ENCODE data around the gene SPATA6.

The SPATA6 gene

GRCh38 chr1:48396208-48396607, 75.8 kb downstream of the SPATA6 start:
- no peak overlapping the region for H3K4me3 ChIP-seq (ENCODE audit: low read length)
- no peak for DNase-seq (ENCODE audit: low read depth)
- no peak for TF ChIP-seq CTCF (conservative IDR thresholded peaks at IDR 0.05; ENCODE audit: low read depth, low read length)

DNA sequence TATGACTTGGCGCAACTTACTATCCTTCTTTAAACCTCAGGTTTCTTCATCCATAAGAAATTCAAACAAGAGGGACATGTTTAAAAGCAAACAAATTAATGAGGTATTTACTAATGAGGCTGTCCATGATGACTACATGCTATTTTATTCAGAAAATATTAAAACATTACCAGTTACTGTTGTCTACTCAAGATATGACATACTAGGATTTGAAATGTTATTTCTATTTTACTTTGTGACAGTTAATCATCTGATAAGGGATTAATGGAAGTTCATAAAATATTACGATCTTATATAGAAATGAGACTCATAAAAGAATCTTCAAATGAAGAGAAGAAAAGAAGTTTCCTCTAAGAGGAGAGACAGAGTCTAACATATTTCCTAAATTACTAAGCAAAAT, 80.1 kb downstream of the SPATA6 start:
- no peak for DNase-seq (ENCODE audit: low read depth)
- no peak overlapping the region for H3K4me3 ChIP-seq (ENCODE audit: low read length)
- no peak for TF ChIP-seq CTCF (conservative IDR thresholded peaks at IDR 0.05; ENCODE audit: low read depth, low read length)

DNA sequence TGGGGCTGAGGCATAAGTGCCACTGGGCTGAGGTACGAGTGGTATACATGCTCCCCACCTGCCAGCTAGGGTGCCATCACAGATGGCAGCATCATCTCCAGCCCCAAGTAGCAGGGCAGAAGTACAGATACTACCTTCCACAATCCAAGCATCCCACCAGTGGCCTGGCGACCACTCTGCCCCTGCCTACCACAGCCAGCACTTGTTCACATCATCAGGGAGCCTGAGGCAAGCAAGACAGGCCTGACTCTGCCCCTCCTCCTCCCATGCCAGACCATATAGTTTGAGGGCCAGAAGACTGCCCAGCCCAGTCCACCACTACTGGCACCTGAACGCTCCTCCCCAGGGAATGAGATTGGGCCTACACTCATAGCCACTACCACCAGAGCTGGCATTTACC, 84.6 kb downstream of the SPATA6 start:
- DNase-seq (ENCODE audit: low read depth): no peak
- no peak for TF ChIP-seq CTCF (conservative IDR thresholded peaks at IDR 0.05; ENCODE audit: low read depth, low read length)
- no peak overlapping the region for H3K4me3 ChIP-seq (ENCODE audit: low read length)

GRCh38 chr1:48374785-48375184, 97.2 kb downstream of the SPATA6 start:
- no peak for DNase-seq (ENCODE audit: low read depth)
- no peak overlapping the region for H3K4me3 ChIP-seq (ENCODE audit: low read length)
- TF ChIP-seq CTCF (conservative IDR thresholded peaks at IDR 0.05; ENCODE audit: low read depth, low read length): no peak

DNA sequence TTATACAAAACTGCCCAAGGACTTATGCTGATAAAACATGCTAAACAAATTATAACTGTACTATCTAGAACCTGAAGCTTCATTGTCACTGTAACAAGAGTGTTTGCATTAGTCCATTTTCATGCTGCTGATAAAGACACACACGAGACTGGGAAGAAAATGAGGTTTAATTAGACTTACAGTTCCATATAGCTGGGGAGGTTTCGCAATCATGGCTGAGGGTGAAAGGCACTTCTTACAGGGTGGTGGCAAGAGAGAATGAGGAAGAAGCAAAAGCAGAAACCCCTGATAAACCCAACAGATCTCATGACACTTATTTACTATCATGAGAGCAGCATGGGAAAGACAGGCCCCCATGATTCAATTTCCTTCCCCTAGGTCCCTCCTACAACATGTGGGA, 100.4 kb downstream of the SPATA6 start:
- no peak for TF ChIP-seq CTCF (conservative IDR thresholded peaks at IDR 0.05; ENCODE audit: low read depth, low read length)
- DNase-seq (ENCODE audit: low read depth): no peak

GRCh38 chr1:48362901-48363300, 109.1 kb downstream of the SPATA6 start:
- no peak overlapping the region for H3K4me3 ChIP-seq (ENCODE audit: low read length)
- TF ChIP-seq CTCF (conservative IDR thresholded peaks at IDR 0.05; ENCODE audit: low read depth, low read length): no peak
- DNase-seq (ENCODE audit: low read depth): no peak

More for the DNA sequence above, 100.4 kb downstream of the SPATA6 start:
- H3K4me3 ChIP-seq (ENCODE audit: low read length): no peak overlapping the region

DNA sequence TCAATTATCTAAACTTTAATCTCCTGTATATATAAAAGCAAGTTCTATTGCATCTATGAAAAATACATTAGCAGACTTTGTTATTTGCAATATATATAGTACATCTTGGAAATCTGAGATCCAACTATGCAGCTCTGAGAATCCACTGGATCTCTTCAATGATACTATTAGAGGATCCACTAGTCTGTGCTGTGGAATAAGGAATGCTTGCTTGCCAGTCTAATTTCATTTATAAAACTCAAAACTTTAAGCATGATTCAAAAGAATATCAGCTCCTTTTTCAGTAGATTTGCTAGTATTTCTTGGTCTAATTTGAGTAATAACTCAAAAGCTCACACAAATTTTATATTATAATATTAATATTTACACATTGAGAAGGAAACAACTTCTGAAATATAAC, 115.1 kb downstream of the SPATA6 start:
- no peak overlapping the region for H3K4me3 ChIP-seq (ENCODE audit: low read length)
- no peak for DNase-seq (ENCODE audit: low read depth)
- no peak for TF ChIP-seq CTCF (conservative IDR thresholded peaks at IDR 0.05; ENCODE audit: low read depth, low read length)
